NCI-H2081 (cell line): ENCODE measurements around the gene TEX35.
A peak's percentile ranks its signal among the peaks of the same experiment; 100 is the strongest.

Experiments
- DNase-seq, 2 experiments: peaks; one replicate each; lab custom pipeline; 2025; lab: John Stamatoyannopoulos, UW

Gene TEX35

GRCh38 chr1:178518894-178519293 lies 6.0 kb downstream of the TEX35 start:
- no peak for DNase-seq

- no peak for DNase-seq
These were observed 7.9 kb downstream of the TEX35 start for GRCh38 chr1:178520803-178521202.

- DNase-seq: no peak
These were observed 8.3 kb downstream of the TEX35 start for GRCh38 chr1:178521241-178521640.

GRCh38 chr1:178527117-178527516 lies 14.2 kb downstream of the TEX35 start:
- DNase-seq: no peak

- DNase-seq: peak in 1 of 2 experiments; percentile 17
These were observed 15.5 kb downstream of the TEX35 start for GRCh38 chr1:178528228-178528952.

DNA sequence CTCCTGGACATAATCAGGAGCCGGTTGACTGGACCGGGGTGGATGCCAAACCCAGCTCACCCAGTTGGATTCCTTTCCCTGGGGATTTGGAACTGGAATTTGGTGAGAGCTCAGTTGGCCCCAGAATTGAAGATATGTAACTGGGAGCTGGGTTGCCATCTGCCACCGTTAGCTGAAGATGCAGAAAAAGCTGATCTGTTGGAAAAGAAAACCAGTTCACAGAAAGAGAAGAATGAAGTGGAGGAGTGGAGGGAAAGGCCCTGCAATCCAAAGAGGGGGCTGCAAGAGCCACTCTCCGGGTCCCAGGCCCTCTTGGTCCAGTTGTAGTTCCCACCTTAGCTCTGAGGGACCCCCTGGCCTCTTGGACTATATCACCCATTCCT lies 16.0 kb downstream of the TEX35 start:
- no peak for DNase-seq

DNA sequence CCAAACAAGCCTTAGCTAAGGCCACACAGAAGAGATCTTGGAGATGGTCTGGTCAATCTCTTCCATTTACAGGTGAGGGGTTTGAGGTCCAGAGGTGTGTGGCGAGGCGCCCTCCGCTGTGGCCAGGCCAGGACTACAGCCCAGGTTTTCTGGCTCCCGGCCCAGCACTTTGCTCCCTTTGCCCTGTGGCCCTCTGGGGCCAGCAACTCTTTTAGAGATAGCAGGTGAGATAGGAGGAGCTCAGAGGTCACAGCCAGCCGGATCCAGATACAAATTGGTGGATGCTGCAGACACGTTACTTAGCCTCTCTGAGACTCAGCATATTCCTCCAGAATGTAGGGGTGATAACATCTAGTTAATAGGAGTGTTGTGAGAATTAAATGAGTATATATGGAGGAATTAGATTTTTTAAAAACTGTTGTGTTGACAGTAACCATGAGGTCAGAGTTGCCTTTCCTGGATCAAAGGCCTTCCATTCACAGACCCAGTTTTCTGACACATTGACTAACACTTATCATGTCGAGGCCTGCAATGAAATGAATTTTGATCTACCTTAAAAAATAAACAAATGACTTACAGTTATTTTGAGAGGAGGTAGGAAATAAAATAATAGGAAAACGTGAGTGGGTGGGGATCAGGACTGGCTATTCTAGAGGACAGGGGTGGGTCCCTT lies 16.6 kb downstream of the TEX35 start:
- no peak for DNase-seq

- no peak for DNase-seq
These were observed 17.1 kb downstream of the TEX35 start for GRCh38 chr1:178530037-178530402.

DNA sequence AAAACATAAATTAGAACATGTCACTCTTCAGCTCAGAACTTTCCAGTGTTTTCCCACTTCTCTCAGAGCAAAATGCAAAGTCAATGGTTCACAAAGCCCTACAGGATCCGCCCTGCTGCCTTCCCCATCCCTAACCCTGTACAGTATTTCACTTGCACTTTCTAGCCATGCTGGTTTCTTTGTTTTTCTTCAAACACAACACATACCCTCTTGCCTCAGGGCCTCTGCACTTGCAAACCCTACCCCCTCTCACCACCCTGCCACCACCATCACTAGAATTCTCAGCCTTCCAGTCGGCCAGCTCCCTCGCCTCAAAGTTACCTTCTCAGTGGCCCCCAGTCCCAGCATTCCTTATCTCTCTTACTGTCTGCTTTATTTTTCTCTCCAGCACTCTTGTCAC lies 17.6 kb downstream of the TEX35 start:
- no peak for DNase-seq

- no peak for DNase-seq
These were observed 19.0 kb downstream of the TEX35 start for GRCh38 chr1:178531887-178532286.

- peak; percentile 83 for DNase-seq
These were observed 19.5 kb downstream of the TEX35 start for GRCh38 chr1:178532392-178532791.

- DNase-seq: no peak
These were observed 20.4 kb downstream of the TEX35 start for GRCh38 chr1:178533121-178533946.

- no peak for DNase-seq
These were observed 21.4 kb downstream of the TEX35 start for GRCh38 chr1:178534137-178534868.

- DNase-seq: no peak
These were observed 23.4 kb downstream of the TEX35 start for GRCh38 chr1:178536329-178536728.

DNA sequence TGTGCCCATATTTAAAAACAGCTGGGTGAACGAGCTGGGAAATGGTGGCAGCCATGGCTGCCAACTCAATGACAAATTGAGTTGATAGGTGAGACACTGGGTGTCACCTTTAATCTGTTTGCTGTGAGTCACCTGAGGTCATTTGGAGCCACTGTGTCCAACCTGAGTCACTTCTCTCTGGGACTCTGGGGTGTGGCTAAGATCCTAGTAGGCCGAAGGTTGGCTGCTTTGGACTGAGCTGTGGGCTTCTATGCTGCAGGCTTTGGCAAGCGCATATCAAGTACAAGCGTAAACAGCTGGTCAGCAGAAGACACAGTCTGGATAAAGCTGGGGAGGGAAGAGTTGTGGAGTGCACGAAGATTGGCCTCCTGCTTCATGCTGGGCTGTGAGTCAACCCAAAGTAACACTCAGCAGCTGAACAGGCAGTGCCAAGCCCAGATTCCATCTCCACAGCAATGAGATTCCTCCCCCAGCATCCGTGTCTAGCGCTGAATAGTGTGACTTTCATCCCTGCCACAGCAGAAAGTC lies 24.0 kb downstream of the TEX35 start:
- DNase-seq: no peak

DNA sequence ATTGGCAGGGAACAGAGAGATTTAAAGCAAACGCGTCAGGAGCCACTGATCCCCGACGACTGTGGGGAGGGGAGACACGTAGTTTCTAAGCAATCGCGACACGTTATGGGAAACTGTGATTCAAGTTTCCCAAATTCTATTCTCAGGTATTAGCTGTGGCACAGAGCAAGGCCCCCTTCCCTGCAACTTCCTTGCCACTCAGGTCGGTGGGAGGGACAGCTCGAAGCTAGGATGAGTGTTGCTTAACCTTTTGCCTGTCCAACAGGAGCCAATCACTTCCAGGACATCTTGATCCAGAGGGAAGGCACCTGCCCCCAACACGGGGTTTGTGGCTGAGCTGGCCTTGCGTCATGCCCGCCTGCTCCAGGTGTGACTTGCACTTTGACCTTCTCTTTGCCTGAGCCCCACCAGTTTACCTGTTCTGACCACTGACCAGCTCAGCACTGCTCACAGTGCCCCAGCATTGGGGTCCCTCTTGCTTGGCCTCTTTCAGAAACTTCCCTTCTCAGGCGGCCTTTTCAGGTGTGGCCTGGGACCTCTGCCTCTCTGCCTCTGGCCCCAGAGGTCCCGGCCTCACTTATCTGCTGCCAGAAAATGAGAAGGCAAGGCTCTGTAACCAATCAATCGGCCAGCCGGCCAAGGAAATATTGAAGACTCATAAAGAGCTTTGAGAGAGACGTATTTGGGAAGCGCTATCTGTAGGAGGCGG lies 24.6 kb downstream of the TEX35 start:
- DNase-seq: no peak

- no peak for DNase-seq
These were observed 25.4 kb downstream of the TEX35 start for GRCh38 chr1:178538192-178538916.

DNA sequence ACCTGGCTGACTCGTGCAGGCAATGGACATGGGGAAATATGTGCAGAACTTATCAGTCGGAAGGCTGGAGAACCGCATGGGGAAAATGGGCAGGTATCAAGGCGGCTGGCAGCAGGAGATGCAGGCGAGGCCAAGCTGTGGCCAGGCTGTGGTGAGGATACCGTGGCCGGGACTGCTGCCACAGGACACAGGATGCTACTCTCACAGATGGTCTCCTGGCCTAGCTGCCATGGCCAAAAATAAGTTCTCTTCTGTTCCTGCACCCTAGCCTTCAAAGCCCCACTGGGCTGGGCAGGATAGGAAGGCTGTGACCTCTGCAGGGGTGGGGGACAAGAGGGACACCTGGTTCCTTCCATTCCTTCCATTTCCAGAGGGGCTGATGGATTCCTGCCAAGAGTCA lies 26.4 kb downstream of the TEX35 start:
- no peak for DNase-seq

GRCh38 chr1:178540204-178540603 lies 27.3 kb downstream of the TEX35 start:
- DNase-seq: no peak

DNA sequence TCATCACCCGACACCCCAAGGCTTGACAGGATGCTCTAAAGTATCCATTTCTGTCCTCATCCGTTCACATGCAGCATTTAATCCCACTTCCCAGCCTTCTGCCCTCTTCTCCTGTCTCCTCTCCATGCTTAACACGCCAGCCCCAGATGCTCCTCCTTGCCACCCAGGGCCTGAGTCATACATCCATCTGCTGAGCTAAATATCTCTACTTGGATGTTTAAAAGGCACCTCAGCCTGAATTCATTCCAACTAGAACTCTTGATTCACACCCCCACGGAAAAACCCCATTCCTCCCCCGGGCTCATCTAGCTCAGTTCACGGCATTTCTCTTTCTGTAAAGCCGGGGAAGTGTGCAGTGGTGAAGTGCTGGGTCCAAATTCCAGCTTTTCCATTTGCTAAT lies 27.7 kb downstream of the TEX35 start:
- no peak for DNase-seq

DNA sequence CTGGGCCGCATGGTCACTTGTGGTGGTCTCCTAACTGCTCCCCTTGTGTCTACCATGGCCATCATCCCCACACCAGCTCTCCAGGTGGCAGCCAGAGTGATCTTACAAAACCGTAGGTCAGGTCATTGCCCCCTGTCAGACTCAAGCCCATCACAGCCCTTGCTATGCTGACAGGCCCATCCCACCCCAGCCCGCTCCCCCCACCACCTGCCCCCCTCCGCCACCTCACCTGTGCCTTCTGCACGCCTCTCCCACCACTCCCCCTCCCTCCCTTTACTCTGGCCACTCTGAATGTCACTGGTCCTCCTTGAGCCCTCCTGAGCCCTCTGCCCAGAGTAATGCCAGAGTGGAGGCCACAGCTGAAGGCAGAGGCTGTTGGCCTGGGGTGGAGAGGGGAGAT lies 28.5 kb downstream of the TEX35 start:
- DNase-seq: no peak
